GM06990 (cell line): ENCODE measurements around the gene MISP.

Experiments used
- DNase-seq: peaks from one replicate; pipeline ENCODE4 v3.0.0-alpha.2; 2011; ENCODE audit not compliant: insufficient read length; ENCODE audit errors: extremely low read depth
- H3K27me3 ChIP-seq: replicated peaks from 2 replicates; pipeline ENCODE4 v1.6.0; 2011; ENCODE audit warnings: low read length; ENCODE audit not compliant: control insufficient read depth, insufficient read depth
- H3K36me3 ChIP-seq: 2 replicates; pipeline ENCODE4 v1.5.1; 2011; ENCODE audit warnings: low read length; ENCODE audit not compliant: control insufficient read depth, insufficient read depth
- H3K4me3 ChIP-seq: replicated peaks from 2 replicates; pipeline ENCODE4 v1.5.1; 2011; ENCODE audit warnings: low read depth, mild to moderate bottlenecking, control low read depth, low read length
- TF ChIP-seq, protein P1 (sequence below): IDR thresholded peaks from 2 replicates; pipeline ENCODE4 v1.5.1; 2011; ENCODE audit warnings: low read length, control low read depth, mild to moderate bottlenecking, inconsistent platforms; ENCODE audit not compliant: insufficient read depth, poor library complexity, severe bottlenecking

MISP gene

DNA sequence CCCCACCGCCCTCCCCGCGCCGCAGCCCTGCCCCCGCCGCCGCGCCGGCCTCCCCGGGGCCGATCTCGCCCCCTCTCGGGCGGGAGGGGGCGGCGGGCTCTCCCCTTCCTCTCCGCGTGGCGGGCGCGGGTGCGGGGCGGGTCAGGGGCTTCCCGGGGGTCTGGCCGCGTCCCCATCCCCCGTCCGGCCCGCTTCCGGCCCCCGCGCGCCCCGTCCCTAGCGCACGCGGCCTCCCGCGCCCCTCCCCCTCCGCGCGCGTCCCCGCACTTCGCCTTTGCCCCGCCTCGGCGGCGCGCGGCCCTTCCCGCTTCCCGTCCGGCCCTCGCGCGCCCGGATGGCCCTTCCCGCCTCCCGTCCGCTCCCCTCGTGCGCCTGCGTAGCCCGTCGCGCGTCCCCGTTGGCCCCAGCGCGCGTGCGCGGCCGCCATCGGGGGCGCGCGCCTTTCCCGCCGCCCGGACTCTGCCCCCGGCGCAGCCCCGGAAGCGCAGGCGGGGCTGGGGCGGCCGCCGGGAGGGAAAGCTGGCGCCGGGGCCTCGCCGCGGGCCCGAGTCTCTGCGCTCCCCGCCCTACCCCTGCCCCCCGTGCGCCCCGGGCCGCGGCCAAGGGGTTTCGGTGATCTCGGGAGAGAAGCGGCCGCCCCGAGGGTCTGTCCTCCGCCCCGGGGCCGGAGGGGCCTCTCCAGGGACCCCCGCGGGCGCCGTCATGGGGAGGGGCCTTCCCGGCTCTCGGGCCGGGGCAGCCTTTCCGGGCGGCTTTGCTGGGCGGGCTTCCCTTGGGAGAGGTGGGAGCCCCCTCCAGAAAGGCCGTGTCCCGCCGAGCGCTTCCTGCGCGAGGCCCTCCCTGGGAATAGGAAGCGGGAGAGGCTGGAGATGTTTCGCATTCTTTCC lies 46.9 kb downstream of the MISP start:
- peak; percentile 93 for DNase-seq

GRCh38 chr19:798415-799075 lies 47.6 kb downstream of the MISP start:
- TF ChIP-seq, protein P1, sequence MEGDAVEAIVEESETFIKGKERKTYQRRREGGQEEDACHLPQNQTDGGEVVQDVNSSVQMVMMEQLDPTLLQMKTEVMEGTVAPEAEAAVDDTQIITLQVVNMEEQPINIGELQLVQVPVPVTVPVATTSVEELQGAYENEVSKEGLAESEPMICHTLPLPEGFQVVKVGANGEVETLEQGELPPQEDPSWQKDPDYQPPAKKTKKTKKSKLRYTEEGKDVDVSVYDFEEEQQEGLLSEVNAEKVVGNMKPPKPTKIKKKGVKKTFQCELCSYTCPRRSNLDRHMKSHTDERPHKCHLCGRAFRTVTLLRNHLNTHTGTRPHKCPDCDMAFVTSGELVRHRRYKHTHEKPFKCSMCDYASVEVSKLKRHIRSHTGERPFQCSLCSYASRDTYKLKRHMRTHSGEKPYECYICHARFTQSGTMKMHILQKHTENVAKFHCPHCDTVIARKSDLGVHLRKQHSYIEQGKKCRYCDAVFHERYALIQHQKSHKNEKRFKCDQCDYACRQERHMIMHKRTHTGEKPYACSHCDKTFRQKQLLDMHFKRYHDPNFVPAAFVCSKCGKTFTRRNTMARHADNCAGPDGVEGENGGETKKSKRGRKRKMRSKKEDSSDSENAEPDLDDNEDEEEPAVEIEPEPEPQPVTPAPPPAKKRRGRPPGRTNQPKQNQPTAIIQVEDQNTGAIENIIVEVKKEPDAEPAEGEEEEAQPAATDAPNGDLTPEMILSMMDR, result no peak
- Histone ChIP-seq H3K27me3 (no peaks in the 10 kb centered on the region), H3K36me3 (peaks cover 37% of the 10 kb centered on the region), H3K4me3 (peak overlapping the region; percentile 96)
- no peak for DNase-seq

More for the DNA sequence above, 46.9 kb downstream of the MISP start:
- TF ChIP-seq, protein P1, result no peak
- H3K36me3 ChIP-seq, result peaks cover 30% of the 10 kb centered on the region
- H3K27me3 ChIP-seq, result no peaks in the 10 kb centered on the region
- H3K4me3 ChIP-seq, result peak overlapping the region; percentile 96

DNA sequence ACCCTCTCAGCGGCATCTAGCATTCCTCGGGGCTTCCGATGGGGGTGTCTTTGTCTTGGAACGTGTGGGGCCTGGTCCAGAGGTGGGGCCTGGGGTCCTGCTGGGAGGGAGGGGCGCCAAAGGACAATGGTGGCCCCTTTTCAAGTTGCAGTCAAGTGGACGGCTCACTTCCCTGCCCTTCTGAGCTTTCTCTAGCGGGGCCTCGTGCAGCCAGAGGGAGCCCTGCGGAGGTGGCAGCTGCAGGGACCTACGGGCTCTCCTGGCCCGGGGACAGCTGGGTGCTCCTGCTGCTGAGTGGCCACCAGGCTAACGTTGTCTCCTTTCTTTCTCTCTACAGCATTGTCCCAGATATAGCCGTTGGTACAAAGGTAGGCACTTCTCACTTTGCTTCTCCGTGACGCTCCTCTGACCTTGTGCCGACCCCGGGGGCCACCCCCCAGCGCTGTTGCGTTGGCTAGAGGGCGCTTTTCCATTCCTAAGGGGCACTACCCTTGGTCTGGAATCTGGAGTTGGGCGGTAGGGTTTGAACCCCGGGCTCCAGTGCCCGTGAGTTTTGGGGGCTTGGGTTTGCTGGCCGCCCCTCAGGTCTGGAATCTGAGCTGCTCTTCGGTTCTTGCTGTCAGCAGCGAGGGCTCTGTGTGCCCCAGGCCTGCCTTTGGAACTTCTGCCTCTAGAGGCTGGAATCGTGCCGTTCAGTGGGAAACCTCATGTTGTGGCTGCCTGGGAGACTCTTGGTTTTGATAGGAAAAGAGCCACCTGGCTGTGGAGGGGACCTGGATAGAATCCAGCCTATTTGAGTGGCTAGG lies 48.4 kb downstream of the MISP start:
- Histone ChIP-seq H3K27me3 (no peaks in the 10 kb centered on the region), H3K36me3 (peaks cover 43% of the 10 kb centered on the region), H3K4me3 (peak overlapping the region; percentile 96)
- no peak for DNase-seq
- TF ChIP-seq, protein P1, result peak; percentile 11

GRCh38 chr19:800360-801029 lies 49.6 kb downstream of the MISP start:
- no peak for DNase-seq
- TF ChIP-seq, protein P1, result no peak
- Histone ChIP-seq H3K4me3 (peak overlapping the region; percentile 19), H3K36me3 (peaks cover 54% of the 10 kb centered on the region), H3K27me3 (no peaks in the 10 kb centered on the region)
